ENCODE data around the gene CGGBP1.

The CGGBP1 gene, protein sequence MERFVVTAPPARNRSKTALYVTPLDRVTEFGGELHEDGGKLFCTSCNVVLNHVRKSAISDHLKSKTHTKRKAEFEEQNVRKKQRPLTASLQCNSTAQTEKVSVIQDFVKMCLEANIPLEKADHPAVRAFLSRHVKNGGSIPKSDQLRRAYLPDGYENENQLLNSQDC

DNA sequence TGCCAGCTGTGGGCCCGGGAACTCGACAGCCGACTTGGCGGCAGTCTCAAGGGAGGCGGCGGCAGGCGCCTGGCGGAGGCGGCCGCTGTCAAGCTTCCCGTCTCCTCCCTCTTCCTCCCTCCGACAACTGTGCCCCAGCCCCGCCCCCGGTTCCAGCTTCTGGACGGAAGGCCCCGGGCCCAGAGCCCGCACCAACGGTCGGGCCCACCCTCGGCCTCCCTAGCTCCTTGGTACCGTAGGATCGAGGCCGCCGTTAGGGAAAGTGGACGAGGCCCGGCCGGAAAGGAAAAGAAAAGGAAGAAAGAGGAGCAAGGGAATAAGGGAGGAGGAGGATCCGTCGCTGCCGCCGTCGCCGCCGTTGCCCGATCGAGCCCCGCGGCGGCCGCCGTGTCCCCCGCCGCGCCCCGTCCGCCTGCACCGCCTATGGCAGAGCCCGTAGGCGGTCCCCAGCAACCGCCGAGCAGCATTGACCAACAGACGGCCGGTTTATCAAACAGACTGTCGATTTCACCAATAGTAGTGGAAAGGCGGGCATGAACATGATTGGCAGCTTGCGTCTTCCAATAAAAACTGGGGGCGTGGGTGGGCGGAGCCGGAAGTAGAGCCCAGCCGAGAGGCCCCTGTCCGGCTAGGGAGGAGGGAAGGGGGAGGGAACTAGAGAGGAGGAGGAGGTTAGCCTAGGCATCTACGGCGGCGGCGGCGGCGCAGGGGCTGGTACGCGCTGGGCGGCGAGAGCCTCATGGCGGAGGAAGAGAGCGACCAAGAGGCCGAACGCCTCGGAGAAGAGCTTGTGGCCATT is at the start of gene CGGBP1, which contains the start of gene ZNF654:
CGGBP1 (minus strand) TSS at position 425 of the 799 bp plus-strand sequence. CDS start 3,029 bp downstream, outside the sequence.
ZNF654 (plus strand) TSS at position 675 of the 799 bp plus-strand sequence; CDS start at position 740, 65 bp downstream.
- peak; percentile 88 to 99 (median 98) for DNase-seq

DNA sequence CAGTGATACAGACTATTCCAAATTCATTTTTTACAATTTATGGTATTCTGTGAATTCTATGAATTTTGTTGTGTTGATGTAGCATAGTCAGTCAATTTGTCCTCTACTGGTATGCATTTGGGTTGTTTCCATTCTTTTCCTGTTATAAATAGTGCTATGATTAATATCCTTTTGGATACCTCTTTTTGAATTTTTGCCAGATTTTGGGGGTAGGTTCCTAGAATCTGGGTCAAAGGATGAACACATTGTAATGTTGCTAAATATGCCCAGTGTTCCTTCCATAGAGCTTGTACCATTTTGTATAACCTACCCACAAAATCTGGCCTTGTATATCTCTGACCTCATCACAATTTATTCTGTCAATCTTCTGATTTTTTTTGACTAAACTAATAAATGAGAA is 46.5 kb upstream of the CGGBP1 start:
- no peak for DNase-seq

DNA sequence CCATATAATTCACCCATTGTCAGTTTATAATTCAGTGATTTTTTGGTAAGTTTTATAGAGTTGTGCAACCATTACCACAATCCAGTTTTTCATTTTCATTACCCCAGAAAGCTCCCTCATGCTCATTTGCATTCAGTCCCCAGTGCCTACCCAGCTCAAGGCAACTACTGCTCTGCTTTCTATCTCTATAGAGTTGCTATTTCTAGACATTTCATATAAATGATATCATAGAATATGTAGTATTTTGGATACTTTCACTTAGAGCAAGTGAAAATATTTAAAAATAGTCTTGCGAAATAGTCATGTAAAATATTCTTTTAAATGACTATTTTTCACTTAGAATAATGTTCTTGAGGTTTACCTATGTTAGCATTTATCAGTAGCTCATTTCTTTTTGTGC is 42.3 kb upstream of the CGGBP1 start:
- DNase-seq = no peak

DNA sequence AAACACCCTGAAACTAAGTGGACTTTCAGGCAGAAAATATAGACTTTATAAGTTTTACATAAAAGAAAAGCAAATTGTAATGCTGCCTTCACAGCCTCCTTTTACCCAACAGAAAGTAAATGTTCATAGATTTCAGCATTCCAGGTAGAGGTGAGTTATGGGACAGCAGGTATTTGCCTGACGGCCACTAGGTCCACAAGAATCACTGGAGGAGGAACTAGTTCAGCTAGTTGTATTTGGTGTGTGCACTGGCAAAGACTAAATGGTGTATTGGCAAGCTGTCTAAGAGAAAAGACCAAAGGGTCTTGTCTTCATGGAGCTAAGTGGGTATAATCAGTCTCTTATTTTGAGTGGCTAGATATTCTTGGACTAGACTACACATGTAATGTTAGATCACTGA is 34.5 kb upstream of the CGGBP1 start:
- no peak for DNase-seq

DNA sequence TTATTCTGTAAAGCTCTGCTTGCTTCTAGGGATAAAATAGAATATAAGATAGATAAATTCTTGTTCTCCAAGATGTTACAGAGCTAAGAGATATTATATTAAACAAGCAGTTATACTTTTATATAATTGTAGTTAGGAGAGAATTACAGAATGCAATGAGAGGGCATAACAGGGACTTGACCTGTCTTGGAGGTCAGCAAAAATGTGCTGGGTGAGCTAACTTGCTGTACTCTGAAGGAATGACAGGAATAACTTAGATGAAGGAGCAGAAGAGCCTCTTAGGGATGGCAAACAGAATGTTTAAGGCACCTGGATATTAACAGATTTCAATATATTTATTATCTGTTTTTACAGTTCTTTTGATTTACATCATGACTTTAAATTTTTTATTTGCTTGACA is 33.5 kb upstream of the CGGBP1 start:
- no peak for DNase-seq

DNA sequence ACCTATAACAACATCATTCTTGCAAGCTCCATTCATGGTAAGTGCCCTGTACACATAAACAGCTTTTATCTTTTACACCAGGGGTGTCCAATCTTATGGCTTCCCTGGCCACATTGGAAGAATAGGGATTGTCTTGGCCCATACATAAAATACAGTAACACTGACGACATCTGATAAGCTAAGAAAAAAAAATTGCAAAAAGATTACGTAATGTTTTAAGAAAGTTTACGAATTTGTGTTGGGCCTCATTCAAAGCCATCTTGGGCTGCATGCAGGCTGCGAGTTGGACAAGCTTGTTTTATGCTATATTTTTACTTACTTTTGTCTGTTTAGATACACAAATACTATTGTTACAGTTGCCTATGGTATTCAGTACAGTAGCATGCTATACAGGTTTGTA is 31.9 kb upstream of the CGGBP1 start:
- no peak for DNase-seq

DNA sequence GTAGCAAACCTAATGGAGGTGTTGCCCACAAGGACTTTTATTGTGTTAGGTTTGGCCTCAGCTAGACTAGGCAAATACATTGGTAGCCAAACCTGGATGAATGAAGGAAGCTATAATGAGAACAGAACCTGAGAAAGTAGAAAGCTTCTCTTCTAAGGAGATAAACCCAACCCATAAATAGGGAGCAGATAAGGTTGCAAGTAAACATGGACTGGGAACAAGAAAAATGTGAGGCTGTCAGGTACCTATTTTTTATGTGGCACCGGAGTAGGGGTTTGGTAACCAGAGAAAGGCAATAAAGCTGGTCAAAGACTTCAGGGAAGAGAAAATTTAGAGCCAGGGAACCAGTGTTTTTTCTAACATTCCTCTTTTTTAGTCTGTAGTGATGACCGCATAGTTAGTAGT is 25.3 kb upstream of the CGGBP1 start:
- DNase-seq = no peak

DNA sequence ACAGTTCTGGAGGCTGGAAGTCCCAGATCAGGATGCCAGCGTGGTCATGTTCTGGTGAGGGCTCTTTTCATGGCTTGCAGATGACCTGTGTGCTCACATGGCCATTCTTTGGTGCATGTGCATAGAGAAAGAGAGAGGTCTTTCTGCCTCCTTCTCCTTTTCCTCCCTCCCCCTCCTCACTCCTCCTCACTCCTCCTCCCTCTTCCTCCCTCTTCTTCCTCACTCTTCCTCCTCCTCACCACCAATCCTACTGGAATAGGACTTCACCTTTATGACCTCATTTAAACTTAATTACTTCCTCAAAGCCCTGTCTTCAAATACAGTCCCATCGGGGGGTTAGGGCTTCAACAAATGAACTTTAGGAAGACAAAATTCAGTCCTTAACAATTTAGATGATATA is 24.0 kb upstream of the CGGBP1 start:
- DNase-seq = no peak

DNA sequence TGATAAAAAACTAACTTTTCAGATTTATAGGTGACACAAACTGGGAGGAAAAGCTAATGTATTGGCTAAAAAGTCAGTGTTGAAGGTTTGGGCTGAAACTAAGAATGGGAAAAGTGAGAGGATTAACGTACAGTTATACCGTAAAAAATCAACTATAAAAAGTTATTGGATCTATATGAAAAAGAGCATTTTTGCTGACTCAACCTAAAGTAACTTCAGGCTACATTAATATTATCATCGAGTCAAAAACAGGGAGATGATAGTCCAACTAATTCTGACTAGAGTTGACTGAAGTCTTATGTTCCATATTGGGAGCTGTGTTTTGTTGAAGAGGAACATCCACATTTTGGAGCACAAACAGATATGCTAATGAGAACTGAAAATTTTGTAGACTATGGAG is 20.1 kb upstream of the CGGBP1 start:
- DNase-seq = no peak

DNA sequence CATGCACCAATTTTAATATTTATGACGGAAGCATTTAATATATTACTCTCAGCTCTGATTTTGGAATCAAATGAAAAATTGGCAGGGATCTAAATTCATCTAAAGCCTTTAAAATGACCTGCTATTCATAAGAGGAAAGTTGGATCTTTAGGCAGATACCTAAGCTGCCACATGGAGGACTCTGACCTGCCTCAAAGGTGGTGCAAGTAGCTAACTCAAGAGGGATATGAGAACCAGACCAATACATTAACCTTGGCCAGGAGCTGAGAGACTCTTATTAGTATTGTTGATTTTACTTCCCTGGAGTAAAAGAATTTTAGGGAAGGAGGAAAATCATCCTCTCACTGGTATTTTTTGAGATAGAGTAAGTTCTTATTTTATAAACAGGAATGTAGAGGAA is 17.9 kb upstream of the CGGBP1 start:
- DNase-seq = no peak

DNA sequence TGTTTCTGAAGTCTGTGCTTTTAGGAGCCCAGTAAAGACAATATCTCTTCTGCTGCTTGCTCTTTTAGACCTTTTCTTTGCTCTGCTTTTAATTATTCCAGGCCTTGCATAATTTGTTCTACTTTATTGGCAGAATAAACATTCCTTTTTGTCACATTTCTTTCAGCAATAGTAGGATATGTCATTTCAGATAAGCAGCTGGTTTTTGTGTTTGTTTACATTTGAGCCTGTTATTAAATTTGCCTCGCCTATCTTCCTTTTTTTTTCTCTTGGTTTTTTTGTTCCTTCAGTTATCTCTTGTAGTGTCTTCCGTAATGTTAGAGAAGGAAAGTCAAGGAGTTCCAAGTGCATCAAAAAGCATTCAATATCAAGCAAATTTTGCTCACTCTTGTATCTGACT is 16.7 kb upstream of the CGGBP1 start:
- DNase-seq = no peak

DNA sequence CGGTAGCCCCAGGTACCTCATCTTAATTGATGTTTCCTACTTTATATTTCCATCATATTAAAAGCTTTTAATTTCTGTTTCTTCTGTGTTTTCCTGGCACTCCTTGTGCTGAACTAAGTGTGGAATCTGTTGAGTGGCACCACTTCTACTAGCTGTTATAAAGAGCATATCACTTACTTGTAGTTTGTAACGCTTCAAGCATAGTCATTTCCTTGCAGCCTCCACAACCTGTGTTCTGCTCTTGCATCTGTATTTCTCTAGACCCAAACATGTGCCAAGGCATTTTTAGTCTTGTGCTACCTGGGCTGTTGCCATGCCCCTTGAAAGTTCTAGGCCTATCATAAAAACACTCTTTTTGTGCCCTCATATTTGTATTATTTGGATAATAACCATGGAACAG is 16.3 kb upstream of the CGGBP1 start:
- no peak for DNase-seq

DNA sequence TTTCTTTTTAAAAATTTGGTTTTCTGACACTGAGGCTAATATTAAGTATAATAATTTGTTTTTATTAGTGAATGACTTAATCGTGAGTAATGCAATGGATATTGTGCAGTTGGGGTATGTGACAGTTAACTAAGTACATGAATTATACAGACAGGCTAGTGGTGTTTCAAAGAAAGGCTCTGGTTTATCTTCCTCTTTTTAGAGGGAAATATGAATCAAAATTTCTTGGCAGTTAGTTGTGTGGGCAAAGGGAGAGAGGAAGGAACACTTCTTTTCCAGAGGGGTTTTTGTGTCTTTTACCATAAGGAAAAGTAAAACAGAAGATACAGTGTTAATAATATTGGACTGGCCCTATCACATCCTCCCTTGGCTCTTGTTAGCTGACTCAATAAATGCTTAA is 2.9 kb upstream of the CGGBP1 start:
- no peak for DNase-seq

DNA sequence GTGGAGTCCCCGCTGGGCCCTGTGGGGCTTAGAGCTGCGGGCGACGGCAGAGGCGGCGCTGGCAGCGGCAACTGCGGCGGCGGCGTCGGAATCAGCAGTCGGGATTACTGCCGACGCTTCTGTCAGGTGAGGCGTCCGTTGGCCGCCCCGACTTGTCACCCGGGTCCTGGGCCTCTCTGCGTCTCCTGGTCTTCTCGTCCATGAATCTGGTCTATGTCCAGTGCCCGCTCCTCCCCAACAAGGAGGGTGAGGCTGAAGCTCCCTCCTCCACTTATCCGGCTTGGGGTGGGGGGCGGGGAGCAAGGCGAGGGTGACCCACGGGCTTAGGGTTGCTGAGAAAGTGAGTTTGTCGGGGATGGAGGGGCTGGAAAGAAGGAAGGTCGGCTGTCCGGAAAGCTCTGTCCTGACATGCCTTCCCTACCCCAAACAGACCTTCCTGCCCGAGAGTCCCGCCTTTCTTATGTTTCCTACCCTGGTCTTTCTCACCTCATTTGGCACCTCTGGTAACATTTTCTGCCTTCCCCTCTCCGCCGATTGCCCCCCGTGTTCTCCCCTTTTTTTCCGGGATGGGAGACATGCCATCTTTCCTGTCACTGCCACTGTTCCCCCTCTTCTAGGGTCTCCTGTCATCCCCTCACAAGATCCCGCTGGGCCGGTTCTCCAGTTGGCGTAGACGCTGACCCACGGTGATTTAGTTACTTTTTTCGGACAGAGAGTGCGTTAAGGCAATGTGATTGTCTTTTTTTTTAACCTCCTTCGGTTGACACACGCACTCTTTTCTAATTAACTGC is 770 bp upstream of the CGGBP1 start:
- peak in 25 of 58 donors; percentile 21 to 72 (median 44) for DNase-seq

DNA sequence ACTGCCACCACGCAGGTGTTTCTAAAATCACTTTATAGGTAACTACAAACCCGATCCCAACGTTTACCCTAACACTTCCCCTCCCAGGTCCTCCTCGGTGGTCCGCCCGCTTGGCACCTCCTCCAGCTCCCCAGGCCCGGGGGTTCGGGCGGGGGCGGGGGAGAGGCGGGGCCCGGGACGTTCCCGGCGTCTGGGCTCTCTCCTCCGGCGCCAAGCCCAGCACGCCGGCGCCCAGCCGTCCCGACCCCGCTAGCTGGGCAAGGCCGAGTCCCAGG is 562 bp downstream of the CGGBP1 start:
- peak in 1 of 58 donors; percentile 68 for DNase-seq

DNA sequence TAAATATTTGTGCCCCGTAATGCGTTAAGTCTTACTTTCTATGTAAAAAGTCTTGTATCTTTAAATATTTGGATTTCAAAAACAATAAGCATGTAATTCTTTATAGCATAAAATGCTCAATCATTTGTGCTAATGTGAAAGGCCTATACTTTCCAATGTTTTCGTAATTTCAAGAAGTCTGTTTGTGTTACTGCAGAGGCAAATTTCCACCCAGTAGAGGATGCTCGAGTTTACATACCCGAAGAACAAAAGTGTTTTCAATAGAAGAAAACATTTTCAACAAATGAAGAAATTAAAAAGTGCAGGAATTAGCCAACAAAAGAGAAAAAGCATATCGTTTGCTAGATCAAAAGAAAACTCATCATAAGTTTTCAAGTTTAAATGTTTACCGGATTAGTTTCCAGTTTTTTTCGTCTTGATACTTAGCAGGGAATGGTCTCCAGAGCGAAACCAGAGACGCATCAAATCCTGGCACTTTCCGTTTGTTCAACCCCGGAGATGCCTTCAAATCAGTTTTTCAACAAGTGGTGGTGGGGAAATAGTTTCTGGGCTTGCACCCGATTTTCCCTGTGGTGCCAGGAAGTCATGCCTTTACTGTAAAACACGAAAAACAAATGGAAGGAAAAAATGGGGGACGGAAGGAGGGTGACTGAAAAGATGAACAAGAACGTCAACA is 1.0 kb downstream of the CGGBP1 start:
- DNase-seq = peak in 4 of 58 donors; percentile 9 to 46 (median 27)

DNA sequence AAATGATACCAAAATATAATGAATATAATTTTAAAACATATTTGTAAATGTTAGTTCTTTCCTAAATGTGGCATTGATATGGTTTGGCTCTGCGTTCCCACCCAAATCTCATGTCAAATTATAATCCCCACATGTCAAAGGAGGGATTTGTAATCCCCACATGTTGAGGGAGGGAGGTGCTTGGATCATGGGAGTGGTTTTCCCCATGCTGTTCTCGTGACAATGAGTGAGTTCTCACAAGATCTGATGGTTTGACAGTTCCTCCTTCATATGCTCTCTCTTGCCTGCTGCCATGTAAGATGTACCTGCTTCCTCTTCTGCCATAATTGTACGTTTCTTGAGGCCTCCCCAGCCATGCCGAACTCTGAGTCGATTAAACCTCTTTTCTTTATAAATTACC is 12.0 kb downstream of the CGGBP1 start:
- no peak for DNase-seq

DNA sequence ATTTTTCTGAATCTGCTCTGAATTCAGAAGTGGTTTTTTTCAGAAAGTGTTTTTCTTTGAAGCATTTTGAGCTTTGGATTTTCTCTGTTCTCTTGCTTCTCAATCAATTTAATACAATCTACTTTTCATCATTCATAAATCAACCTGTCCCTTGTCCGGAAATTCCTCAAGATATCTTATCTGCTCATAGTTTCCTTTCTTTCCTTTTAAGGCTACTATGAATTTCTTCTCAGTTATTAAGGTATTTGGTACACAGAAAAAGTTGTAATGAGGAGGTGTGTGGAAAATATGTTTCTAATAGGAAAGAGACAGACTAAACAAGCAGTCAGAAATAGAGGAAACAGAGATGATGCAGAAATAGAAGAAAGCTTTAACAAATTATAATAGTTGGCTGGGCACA is 14.4 kb downstream of the CGGBP1 start:
- no peak for DNase-seq

DNA sequence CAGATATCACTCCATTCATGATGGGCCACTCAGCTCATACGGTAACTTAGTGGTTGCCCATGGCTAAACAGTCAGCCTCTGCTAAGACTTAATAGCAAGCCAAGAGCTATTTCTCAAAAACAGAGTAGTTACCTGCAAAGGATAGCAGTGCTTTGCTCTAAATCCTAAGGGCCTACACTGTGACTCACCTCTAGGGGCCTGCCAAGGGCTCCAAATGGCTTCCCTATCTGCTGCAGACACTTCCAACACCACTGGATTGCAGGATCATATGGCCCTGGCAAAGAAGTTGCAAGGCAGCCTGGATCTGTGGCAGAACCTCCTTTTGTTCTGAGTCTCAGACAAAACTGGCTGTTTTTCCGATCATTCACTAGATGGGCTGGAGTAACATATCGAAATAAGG is 17.8 kb downstream of the CGGBP1 start:
- DNase-seq = no peak

DNA sequence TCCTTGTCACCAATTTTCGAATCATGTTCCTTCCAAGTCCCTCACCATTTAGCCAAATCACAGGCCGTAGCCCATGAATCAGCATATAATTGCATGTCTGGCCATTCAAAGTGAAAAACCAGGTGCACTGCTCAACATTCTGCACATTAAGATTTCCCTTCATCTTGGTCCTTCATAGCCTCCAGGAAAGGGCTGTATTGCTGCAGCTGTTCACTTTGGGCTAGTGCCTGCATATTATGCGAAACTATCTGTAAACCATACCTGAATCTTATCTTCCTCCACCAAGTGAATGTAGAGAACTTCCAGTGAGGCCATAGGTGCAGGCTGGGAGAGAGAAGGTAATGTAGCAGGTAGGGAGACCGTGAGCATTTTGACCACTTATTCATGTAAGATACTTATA is 18.3 kb downstream of the CGGBP1 start:
- DNase-seq = no peak

DNA sequence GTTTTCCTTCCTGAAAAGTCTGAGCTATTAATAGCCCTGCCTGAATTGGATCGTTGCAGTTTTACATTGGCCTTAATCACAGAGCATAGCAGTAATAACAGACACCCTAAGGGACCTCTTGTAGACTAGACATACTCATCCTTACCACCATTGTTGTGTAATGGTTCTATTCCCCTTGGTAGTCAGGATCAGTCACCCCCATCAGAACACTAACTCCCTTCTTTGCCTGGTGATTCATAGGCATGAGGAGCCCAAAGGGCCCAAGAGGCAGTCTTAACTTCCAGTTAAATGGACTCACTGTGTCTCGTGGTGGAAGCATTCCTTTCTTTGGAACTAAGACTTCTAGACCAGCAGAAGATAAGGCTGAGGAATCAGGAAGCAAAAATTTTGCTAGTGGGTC is 20.2 kb downstream of the CGGBP1 start:
- DNase-seq = no peak

DNA sequence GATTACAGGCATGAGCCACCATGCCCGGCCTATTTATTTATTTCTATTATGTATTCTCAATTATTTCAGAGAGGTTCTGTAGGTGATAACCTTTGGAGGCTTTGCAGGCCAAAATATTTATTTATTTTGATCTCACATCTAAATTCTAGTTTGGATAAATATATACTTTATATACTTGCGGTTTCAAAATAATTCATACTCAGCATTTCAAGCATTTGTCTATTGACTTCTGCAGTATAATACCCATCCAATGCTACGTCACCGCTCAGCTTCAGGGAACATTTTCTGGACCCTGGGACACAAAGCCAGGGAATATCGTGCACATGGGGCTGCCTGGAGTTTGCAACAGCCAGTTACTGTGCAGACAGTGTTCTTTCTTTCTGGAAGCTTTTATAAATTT is 22.6 kb downstream of the CGGBP1 start:
- DNase-seq = no peak

All from anterior cingulate cortex (tissue), 58 donors.